ENCODE measurements around the gene PER2.

Gene PER2

GRCh38 chr2:238250896-238251295, 37.5 kb downstream of the PER2 start:
- DNase-seq (ENCODE audit: low read depth), result no peak

GRCh38 chr2:238247841-238248453, 40.5 kb downstream of the PER2 start:
- no peak for DNase-seq (ENCODE audit: low read depth)

- DNase-seq (ENCODE audit: low read depth), result no peak
Measured at GRCh38 chr2:238247002-238247822, 41.2 kb downstream of the PER2 start.

GRCh38 chr2:238244151-238244550, 44.3 kb downstream of the PER2 start:
- no peak for DNase-seq (ENCODE audit: low read depth)

- DNase-seq (ENCODE audit: low read depth), result no peak
Measured at GRCh38 chr2:238243496-238244076, 44.8 kb downstream of the PER2 start.

GRCh38 chr2:238242731-238243495, 45.5 kb downstream of the PER2 start:
- DNase-seq (ENCODE audit: low read depth), result no peak

- no peak for DNase-seq (ENCODE audit: low read depth)
Measured at GRCh38 chr2:238241970-238242369, 46.4 kb downstream of the PER2 start.

GRCh38 chr2:238240757-238241711, 47.4 kb downstream of the PER2 start:
- DNase-seq (ENCODE audit: low read depth), result no peak

- DNase-seq (ENCODE audit: low read depth), result peak; percentile 65
Measured at GRCh38 chr2:238239863-238240756, 48.3 kb downstream of the PER2 start, which contains the start of gene HES6. HES6 (minus strand) TSS chr2:238240038; CDS start chr2:238239905, 133 bp downstream.

GRCh38 chr2:238239543-238239862, 48.9 kb downstream of the PER2 start:
- DNase-seq (ENCODE audit: low read depth), result no peak

GRCh38 chr2:238238766-238239542, 49.5 kb downstream of the PER2 start:
- no peak for DNase-seq (ENCODE audit: low read depth)

- DNase-seq (ENCODE audit: low read depth), result no peak
Measured at GRCh38 chr2:238238311-238238765, 50.1 kb downstream of the PER2 start.

- DNase-seq (ENCODE audit: low read depth), result no peak
Measured at GRCh38 chr2:238237431-238238135, 50.8 kb downstream of the PER2 start.

GRCh38 chr2:238236571-238236970, 51.8 kb downstream of the PER2 start:
- no peak for DNase-seq (ENCODE audit: low read depth)

GRCh38 chr2:238235856-238236255, 52.6 kb downstream of the PER2 start:
- DNase-seq (ENCODE audit: low read depth), result no peak

- no peak for DNase-seq (ENCODE audit: low read depth)
Measured at GRCh38 chr2:238235331-238235732, 53.1 kb downstream of the PER2 start.

GRCh38 chr2:238233625-238234024, 54.8 kb downstream of the PER2 start:
- no peak for DNase-seq (ENCODE audit: low read depth)

- DNase-seq (ENCODE audit: low read depth), result no peak
Measured at GRCh38 chr2:238231809-238232208, 56.6 kb downstream of the PER2 start.
